H4 (cell line): ENCODE measurements around the gene MID2. TPM values are rescaled to one million over a fixed set of nuclear protein-coding genes. Genes with fewer than 3 reads are reported as not detected.
"Not testable (repeated sequence)": the region's sequence is repeated elsewhere in the genome, so short reads cannot be mapped to it uniquely, and the experiment has no call there.

Experiments
- DNase-seq: peaks from one replicate; pipeline ENCODE4 v3.0.0-alpha.2; 2015; ENCODE audit warnings: low spot score
- total RNA-seq: library from RNA; depleted of rRNA; stranded (reverse); fragments of >200 nt; shearing (Covaris generic); gene quantifications from 2 replicates; pipeline ENCODE4 v1.2.3, GENCODE V29; 2014; rRNA removed

Gene MID2
- total RNA-seq, 1 experiment from 2014 or later = 13.4 TPM

GRCh38 chrX:107940095-107940494 is 114.4 kb downstream of the MID2 start:
- peak; percentile 72 for DNase-seq

DNA sequence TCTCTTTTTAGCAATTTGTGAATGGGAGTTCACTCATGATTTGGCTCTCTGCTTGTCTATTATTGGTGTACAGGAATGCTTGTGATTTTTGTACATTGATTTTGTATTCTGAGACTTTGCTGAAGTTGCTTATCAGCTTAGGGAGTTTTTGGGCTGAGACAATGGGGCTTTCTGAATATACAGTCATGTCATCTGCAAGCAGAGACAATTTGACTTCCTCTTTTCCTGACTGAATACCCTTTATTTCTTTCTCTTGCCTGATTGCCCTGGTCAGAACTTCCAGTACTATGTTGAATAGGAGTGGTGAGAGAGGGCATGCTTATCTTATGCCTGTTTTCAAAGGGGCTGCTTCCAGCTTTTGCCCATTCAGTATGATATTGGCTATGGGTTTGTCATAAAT is 129.7 kb downstream of the MID2 start:
- DNase-seq = not testable (repeated sequence)

DNA sequence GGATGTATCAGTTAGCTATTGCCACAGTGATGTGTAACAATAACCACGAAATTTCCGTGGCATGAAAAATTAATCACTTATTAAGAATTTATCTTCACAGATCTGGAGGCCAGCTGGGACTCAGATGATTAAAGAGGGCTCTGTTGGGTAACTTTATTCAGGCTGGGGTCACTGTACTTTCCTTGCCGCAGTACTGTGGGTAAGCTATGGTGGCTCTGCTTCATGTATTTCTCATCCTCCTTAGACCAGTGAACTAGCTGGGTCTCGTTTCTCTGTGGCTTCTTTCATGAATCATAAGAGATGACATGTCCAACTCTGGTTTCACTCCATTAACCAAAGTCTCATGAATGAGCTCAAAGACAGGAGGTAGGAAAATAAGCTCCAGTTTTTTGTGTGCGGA is 143.0 kb downstream of the MID2 start:
- no peak for DNase-seq

DNA sequence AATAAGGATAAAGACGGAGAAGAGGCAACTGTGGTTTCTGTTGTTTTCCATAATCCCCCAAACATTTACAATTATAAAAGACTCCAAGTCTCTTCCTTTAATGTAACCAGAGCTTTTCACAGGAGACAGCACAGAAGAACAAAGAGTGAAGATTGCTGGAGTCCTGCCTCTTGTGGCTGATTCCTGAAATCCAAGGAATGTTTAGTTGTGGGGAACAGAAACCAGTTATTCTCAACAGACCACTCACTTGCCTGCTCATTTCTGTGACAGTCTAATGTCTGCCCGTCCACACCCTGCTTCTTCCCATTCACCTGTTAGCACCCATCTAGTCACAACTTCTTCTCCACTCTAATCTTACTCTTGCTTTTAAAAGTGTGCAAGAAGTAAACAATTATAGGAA is 144.4 kb downstream of the MID2 start:
- no peak for DNase-seq

GRCh38 chrX:107971636-107972035 is 146.0 kb downstream of the MID2 start:
- no peak for DNase-seq

Other genes with a start within 250 kb of the MID2 start
- gene PRPS1, start 197.4 kb upstream of the MID2 start, total RNA-seq = 81.3 and 100 TPM in 2 replicates
- 20.5 and 22.0 TPM in 2 replicates for gene TSC22D3, start 50.1 kb upstream of the MID2 start, total RNA-seq
- gene NCBP2L, start 48.1 kb upstream of the MID2 start, total RNA-seq = not detected in 2 replicates
- gene TEX13B, start 156.5 kb downstream of the MID2 start, total RNA-seq = not detected in 2 replicates
- 0.02 TPM in 1 of 2 replicates, not detected in the other for gene VSIG1, start 219.2 kb downstream of the MID2 start, total RNA-seq